Right lobe of liver (tissue), 6 donors: ENCODE results near the gene GNAT3. TPM values are rescaled to one million over a fixed set of nuclear protein-coding genes. Genes with fewer than 3 reads are reported as not detected.

Experiments
- ATAC-seq, 4 donors: fragments of 200-7000 bp; cut with Tn5 transposase; one replicate each; pipeline ENCODE4 v1.9.1; 2020; ENCODE audit warnings: mild to moderate bottlenecking in 4 of 4, moderate library complexity in 4 of 4
- DNase-seq, 3 donors: peaks; one replicate each; pipeline ENCODE4 v3.0.0-alpha.2; 2020
- H3K27ac ChIP-seq, 3 donors: fragments of 200-600 bp; one replicate each; pipeline ENCODE4 v1.8.0; 2022
- H3K27me3 ChIP-seq, 2 donors: fragments of 200-600 bp; one replicate each; pipeline ENCODE4 v1.8.0; 2022
- H3K36me3 ChIP-seq, 4 donors: fragments of 200-600 bp; sonication (generic) in 1 of 4; one replicate each; pipeline versions ENCODE4 v1.5.1 to v1.8.0; 2017 to 2022; ENCODE audit warnings: control low read depth in 1 of 4
- H3K4me1 ChIP-seq, 4 donors: fragments of 200-600 bp; sonication (generic) in 1 of 4; one replicate each; pipeline versions ENCODE4 v1.5.1 to v1.8.0; 2017 to 2022; ENCODE audit warnings: control low read depth in 1 of 4
- H3K4me3 ChIP-seq, 3 donors: fragments of 200-600 bp; one replicate each; pipeline ENCODE4 v1.8.0; 2022
- H3K9me3 ChIP-seq, 4 donors: fragments of 200-600 bp; sonication (generic) in 1 of 4; one replicate each; pipeline versions ENCODE4 v1.5.1 to v1.8.0; 2017 to 2022; ENCODE audit warnings: control low read depth in 1 of 4
- CTCF ChIP-seq, 4 donors: fragments of 200-600 bp in 3 of 4; fragments of 450-650 bp in 1 of 4; IDR thresholded peaks; one replicate each; pipeline versions ENCODE4 v1.5.1 to v1.8.0; 2016 to 2022; ENCODE audit warnings: antibody characterized with exemption in 4 of 4, mild to moderate bottlenecking in 2 of 4
- POLR2A ChIP-seq: fragments of 450-650 bp; IDR thresholded peaks from one replicate; pipeline ENCODE4 v1.6.1; 2017; ENCODE audit warnings: antibody characterized with exemption, mild to moderate bottlenecking
- WGBS: methylation state at CpG from one replicate; pipeline ENCODE4 v1.1.6; 2018; ENCODE audit warnings: low coverage, low lambda C conversion rate; ENCODE audit not compliant: insufficient coverage; ENCODE audit errors: missing lambda C conversion rate; 5-methylcytosine and 5-hydroxymethylcytosine counted together
- intact Hi-C, 2 donors: fragments of 100-400 bp; cut with DNase I; formaldehyde crosslinking; loops; one replicate each; pipeline versions ENCODE4 v1.11.2 to v1.14.1; 2022
- total RNA-seq, 6 experiments: library from RNA; depleted of rRNA in 2 of 6; stranded (reverse); fragments of >200 nt in 2 of 6; fragmentation: NEBNext Ultra II Directional in 3 of 6; extraction: Animal tissue kit (Norgen Biotek cat#: 25700) in 3 of 6; gene quantifications; one replicate each; pipeline versions ENCODE4 v1.1.0 to v1.2.4, GENCODE V29; 2016 to 2023
- donor health status: DM: no; HTN: yes; CAD: no.
- donor health status: DM: no; HTN: no; CAD: no.
- donor health status: DM: no; HTN: no; CAD: no.
- donor health status: DM: no; HTN: yes; CAD: no.
- donor health status: DM: no; HTN: yes; CAD: no.

Gene GNAT3
- total RNA-seq, 6 experiments from 2014 or later = not detected

- TF ChIP-seq CTCF (IDR thresholded peaks at IDR 0.05) (no peak), POLR2A (no peak)
- Histone ChIP-seq H3K4me1 (no peaks in the 10 kb centered on the region), H3K27ac (no peak overlapping the region), H3K36me3 (no peaks in the 10 kb centered on the region), H3K9me3 (no peaks in the 10 kb centered on the region), H3K27me3 (no peaks in the 10 kb centered on the region), H3K4me3 (no peak overlapping the region)
- DNase-seq (no peak), ATAC-seq (no peak)
- 83% methylated on average over 2 of the region's 2 CpGs for whole genome bisulfite sequencing
- intact Hi-C loops = no loop called here
These were observed 30.5 kb downstream of the GNAT3 start for GRCh38 chr7:80481196-80481884.

GRCh38 chr7:80480566-80480965 is 31.3 kb downstream of the GNAT3 start:
- DNase-seq (no peak), ATAC-seq (no peak)
- Histone ChIP-seq H3K9me3 (no peaks in the 10 kb centered on the region), H3K4me3 (no peak overlapping the region), H3K36me3 (no peaks in the 10 kb centered on the region), H3K27me3 (no peaks in the 10 kb centered on the region), H3K4me1 (no peaks in the 10 kb centered on the region), H3K27ac (no peak overlapping the region)
- TF ChIP-seq CTCF (IDR thresholded peaks at IDR 0.05) = no peak
- TF ChIP-seq POLR2A = no peak
- intact Hi-C loops = no loop called here
- 75% methylated on average over 2 of the region's 4 CpGs for WGBS

GRCh38 chr7:80478683-80479082 is 33.2 kb downstream of the GNAT3 start:
- TF ChIP-seq POLR2A (no peak), CTCF (IDR thresholded peaks at IDR 0.05) (no peak)
- no peak overlapping the region for H3K4me3 ChIP-seq
- intact Hi-C loops = no loop called here
- no peaks in the 10 kb centered on the region for H3K27me3 ChIP-seq
- H3K9me3 ChIP-seq = no peaks in the 10 kb centered on the region
- 54% methylated on average over 2 of the region's 2 CpGs for WGBS
- no peak overlapping the region for H3K27ac ChIP-seq
- DNase-seq = no peak
- no peak for ATAC-seq
- no peaks in the 10 kb centered on the region for H3K4me1 ChIP-seq
- H3K36me3 ChIP-seq = no peaks in the 10 kb centered on the region

GRCh38 chr7:80476035-80476434 is 35.8 kb downstream of the GNAT3 start:
- TF ChIP-seq CTCF (IDR thresholded peaks at IDR 0.05) (no peak), POLR2A (no peak)
- WGBS = 100% methylated on average over 1 of the region's 1 CpG

More at GRCh38 chr7:80476035-80476434, 35.8 kb downstream of the GNAT3 start:
- Histone ChIP-seq H3K9me3 (no peaks in the 10 kb centered on the region), H3K4me3 (no peak overlapping the region), H3K4me1 (peaks cover 0 to 7% (median 0%) of the 10 kb centered on the region in 4 donors), H3K36me3 (no peaks in the 10 kb centered on the region), H3K27me3 (no peaks in the 10 kb centered on the region), H3K27ac (no peak overlapping the region)
- DNase-seq = no peak
- no peak for ATAC-seq
- intact Hi-C loops = no loop called here
